GM10266 (cell line): ENCODE data around the gene TSPEAR.
"Not testable (repeated sequence)": the region's sequence is repeated elsewhere in the genome, so short reads cannot be mapped to it uniquely, and the experiment has no call there.

Source experiments
- DNase-seq: peaks from one replicate; pipeline ENCODE4 v3.0.0; 2012; ENCODE audit errors: extremely low spot score
- TF ChIP-seq, protein P1 (sequence below): IDR thresholded peaks from 2 replicates; pipeline ENCODE4 v1.5.1; 2012; ENCODE audit warnings: mild to moderate bottlenecking, low read depth; ENCODE audit not compliant: control insufficient read depth, insufficient read depth; ENCODE audit errors: missing control alignments

TSPEAR gene

DNA sequence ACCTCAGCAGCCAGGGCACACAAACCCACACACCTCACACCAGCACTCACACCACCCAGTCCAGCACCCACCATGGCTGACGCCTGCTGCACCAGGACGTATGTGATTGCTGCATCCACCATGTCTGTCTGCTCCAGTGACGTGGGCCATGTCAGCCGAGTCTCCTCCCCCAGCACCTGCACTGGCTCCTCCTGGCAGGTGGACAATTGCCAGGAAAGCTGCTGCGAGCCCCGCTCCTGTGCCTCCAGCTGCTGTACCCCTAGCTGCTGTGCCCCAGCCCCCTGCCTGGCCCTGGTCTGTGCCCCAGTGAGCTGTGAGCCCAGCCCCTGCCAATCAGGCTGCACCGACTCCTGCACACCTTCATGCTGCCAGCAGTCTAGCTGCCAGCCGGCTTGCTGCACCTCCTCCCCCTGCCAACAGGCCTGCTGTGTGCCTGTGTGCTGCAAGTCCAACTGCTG is 99.3 kb downstream of the TSPEAR start, which contains the start of gene KRTAP10-8:
Gene KRTAP10-8, plus strand, starts transcription at position 51 of the 458 bp plus-strand sequence. Its CDS starts 22 bp downstream, at position 73.
- TF ChIP-seq, protein P1, sequence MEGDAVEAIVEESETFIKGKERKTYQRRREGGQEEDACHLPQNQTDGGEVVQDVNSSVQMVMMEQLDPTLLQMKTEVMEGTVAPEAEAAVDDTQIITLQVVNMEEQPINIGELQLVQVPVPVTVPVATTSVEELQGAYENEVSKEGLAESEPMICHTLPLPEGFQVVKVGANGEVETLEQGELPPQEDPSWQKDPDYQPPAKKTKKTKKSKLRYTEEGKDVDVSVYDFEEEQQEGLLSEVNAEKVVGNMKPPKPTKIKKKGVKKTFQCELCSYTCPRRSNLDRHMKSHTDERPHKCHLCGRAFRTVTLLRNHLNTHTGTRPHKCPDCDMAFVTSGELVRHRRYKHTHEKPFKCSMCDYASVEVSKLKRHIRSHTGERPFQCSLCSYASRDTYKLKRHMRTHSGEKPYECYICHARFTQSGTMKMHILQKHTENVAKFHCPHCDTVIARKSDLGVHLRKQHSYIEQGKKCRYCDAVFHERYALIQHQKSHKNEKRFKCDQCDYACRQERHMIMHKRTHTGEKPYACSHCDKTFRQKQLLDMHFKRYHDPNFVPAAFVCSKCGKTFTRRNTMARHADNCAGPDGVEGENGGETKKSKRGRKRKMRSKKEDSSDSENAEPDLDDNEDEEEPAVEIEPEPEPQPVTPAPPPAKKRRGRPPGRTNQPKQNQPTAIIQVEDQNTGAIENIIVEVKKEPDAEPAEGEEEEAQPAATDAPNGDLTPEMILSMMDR, result no peak
- no peak for DNase-seq

DNA sequence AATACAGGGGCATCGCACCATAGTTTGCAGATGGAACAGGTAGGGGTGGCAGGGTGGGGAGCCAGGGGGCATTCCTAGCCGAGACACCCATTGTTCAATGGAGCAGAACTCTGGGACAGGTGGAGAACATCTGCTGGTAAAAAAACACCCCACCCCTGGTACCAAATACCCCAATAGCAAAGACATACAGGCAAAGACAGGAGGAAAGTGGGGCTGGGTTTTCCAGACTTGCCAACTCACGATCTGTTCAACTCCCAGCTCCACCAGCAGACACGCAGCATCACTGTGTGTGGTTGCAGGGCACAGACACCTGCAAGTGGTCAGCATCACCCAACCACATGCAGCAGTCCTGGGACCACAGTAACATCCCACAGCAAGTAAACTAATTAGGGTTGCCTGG is 99.8 kb downstream of the TSPEAR start:
- TF ChIP-seq, protein P1, result no peak
- no peak for DNase-seq

DNA sequence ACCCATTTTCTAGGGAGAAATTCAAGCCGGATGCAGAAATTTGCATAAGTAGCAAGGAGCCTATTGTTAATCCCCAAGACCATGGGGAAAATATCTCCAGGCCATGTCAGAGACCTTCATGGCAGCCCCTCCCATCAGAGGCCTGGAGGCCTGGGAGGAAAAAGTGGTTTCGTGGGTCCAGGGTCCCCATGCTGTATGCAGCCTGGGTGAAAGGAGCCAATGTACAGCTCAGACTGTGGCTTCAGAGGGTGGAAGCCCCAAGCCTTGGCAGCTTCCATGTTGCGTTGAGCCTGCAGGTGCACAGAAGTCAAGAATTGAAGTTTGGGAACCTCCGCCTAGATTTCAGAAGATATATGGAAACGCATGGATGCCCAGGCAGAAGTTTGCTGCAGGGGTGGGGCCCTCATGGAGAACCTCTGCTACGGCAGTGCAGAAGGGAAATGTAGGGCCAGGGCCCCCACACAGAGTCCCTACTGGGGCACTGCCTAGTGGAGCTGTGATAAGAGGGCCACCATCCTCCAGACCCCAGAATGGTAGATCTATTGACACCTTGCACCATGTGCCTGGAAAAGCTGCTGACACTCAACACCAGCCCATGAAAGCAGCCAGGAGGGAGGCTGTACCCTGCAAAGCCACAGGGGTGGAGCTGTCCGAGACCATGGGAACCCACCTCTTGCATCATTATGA is 101.1 kb downstream of the TSPEAR start:
- DNase-seq, result not testable (repeated sequence)

DNA sequence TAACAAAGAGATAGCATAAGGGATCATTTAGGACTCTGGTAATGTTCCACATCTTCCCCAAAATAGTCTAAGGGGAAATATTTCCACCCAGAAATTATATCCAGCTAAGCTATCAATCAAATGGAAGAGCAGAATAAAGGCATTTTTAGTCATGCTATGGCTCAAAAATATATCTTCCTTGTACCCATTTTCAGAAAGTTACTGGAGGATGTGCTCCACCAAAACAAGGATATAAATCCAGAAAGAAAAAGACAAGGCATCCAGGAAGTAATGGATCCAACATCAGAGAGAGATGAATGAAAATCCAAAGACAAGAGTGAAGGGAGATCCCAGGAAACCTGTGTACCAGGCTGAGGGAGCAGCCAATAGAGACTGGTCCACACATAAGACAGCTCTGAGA is 102.2 kb downstream of the TSPEAR start:
- TF ChIP-seq, protein P1, result no peak
- DNase-seq, result no peak

DNA sequence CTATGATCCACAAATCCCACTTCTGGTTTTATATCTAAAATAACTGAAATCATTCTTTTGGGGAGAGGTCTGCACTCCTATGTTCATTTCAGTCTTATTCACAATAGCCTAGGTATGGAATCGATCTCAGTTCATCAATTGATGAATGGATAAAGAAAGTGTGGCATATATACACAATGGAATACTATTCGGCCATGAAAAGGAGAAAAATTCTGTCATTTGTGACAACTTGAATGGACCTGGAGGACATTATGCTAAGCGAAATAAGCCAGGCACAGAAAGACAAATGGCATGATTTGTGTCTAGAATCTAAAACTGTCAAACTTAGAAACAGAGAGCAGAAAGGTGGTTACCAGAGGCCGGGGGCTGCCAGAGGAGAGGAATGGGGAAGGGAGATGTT is 104.9 kb downstream of the TSPEAR start:
- TF ChIP-seq, protein P1, result no peak
- DNase-seq, result no peak

DNA sequence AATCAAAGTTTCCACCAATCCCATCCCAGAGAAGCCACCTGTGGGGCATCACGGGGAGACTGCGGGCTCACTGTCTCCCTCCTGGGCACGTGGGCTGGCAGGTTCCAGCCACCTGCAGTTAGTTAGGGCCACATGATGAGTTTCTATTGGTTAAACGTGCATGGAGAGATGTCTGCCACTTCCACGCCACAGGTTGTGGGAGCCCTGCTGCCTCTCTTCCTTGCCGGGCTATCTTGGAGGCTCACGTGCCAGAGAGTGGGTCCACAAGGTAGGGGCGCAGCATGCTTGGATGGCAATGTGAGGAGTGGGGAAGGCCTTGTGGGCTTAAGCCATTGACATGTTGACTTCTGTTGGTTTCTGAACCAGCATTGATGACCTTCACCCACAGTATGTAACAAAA is 107.5 kb downstream of the TSPEAR start:
- no peak for DNase-seq
- TF ChIP-seq, protein P1, result no peak

DNA sequence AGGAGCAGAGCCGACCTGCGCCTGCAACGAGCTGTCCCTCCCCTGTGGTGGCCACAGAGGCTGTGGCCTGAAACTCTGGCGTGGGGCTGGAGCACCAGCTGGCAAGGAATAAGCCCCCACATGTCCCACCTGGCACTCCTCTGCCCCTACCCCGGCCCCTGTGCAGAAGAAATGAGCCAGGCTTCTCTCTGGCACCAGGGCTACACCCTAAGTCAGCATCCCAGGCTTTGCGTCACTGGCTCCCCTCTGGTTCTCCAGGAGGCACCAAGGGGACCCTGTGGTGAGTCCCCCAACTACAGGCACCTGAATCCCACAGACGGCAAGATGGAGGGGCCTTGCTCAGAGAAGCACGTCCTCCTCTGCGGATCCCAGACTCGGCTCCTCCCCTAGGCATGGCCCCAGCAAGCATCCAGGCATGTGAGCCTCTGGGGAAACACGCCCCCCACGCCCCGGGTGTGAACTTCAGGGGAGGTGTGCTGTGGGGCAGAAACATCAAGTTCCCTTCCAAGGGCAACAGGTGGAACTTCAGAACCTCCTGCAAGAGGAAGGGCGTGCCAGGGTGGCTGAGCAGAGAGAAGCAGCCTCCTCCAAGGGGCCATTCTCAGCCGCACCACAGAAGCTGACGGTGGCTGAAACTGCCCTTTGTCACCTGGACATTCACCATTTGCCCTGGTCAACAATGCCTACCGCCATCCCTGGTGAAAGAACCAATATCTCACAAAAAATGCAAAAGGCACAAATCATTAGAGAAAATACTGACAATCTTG is 108.1 kb downstream of the TSPEAR start:
- no peak for DNase-seq
- TF ChIP-seq, protein P1, result no peak
